Ovary (tissue), 3 donors: ENCODE data around the gene HEBP1.

Source experiments
- CTCF ChIP-seq, 3 donors: fragments of 450-650 bp in 2 of 3; fragments of 200-600 bp in 1 of 3; IDR thresholded peaks; one replicate each; pipeline versions ENCODE4 v1.5.1 to v1.8.0; 2016 to 2022; ENCODE audit warnings: antibody characterized with exemption in 3 of 3, mild to moderate bottlenecking in 1 of 3
- POLR2A ChIP-seq: fragments of 450-650 bp; IDR thresholded peaks from one replicate; pipeline ENCODE4 v1.6.1; 2017; ENCODE audit warnings: antibody characterized with exemption, mild to moderate bottlenecking, moderate library complexity
- donor health status: DM: no; HTN: no; CAD: no.

GRCh38 chr12:12965836-12966235, 34.2 kb downstream of the HEBP1 start:
- no peak for TF ChIP-seq CTCF (IDR thresholded peaks at IDR 0.05)
- no peak for TF ChIP-seq POLR2A
